Right lobe of liver (tissue), 6 donors: Measurements from ENCODE around the gene CDYL2. TPM values are rescaled to one million over a fixed set of nuclear protein-coding genes. Genes with fewer than 3 reads are reported as not detected.

Experiments used
- ATAC-seq, 4 donors: fragments of 200-7000 bp; cut with Tn5 transposase; one replicate each; pipeline ENCODE4 v1.9.1; 2020; ENCODE audit warnings: mild to moderate bottlenecking in 4 of 4, moderate library complexity in 4 of 4
- DNase-seq, 3 donors: peaks; one replicate each; pipeline ENCODE4 v3.0.0-alpha.2; 2020
- H3K27ac ChIP-seq, 3 donors: fragments of 200-600 bp; one replicate each; pipeline ENCODE4 v1.8.0; 2022
- H3K27me3 ChIP-seq, 2 donors: fragments of 200-600 bp; one replicate each; pipeline ENCODE4 v1.8.0; 2022
- H3K36me3 ChIP-seq, 4 donors: fragments of 200-600 bp; sonication (generic) in 1 of 4; one replicate each; pipeline versions ENCODE4 v1.5.1 to v1.8.0; 2017 to 2022; ENCODE audit warnings: control low read depth in 1 of 4
- H3K4me1 ChIP-seq, 4 donors: fragments of 200-600 bp; sonication (generic) in 1 of 4; one replicate each; pipeline versions ENCODE4 v1.5.1 to v1.8.0; 2017 to 2022; ENCODE audit warnings: control low read depth in 1 of 4
- H3K4me3 ChIP-seq, 3 donors: fragments of 200-600 bp; one replicate each; pipeline ENCODE4 v1.8.0; 2022
- H3K9me3 ChIP-seq, 4 donors: fragments of 200-600 bp; sonication (generic) in 1 of 4; one replicate each; pipeline versions ENCODE4 v1.5.1 to v1.8.0; 2017 to 2022; ENCODE audit warnings: control low read depth in 1 of 4
- POLR2A ChIP-seq: fragments of 450-650 bp; IDR thresholded peaks from one replicate; pipeline ENCODE4 v1.6.1; 2017; ENCODE audit warnings: antibody characterized with exemption, mild to moderate bottlenecking
- WGBS: methylation state at CpG from one replicate; pipeline ENCODE4 v1.1.6; 2018; ENCODE audit warnings: low coverage, low lambda C conversion rate; ENCODE audit not compliant: insufficient coverage; ENCODE audit errors: missing lambda C conversion rate; 5-methylcytosine and 5-hydroxymethylcytosine counted together
- intact Hi-C, 2 donors: fragments of 100-400 bp; cut with DNase I; formaldehyde crosslinking; loops; one replicate each; pipeline versions ENCODE4 v1.11.2 to v1.14.1; 2022
- total RNA-seq, 6 experiments: library from RNA; depleted of rRNA in 2 of 6; stranded (reverse); fragments of >200 nt in 2 of 6; fragmentation: NEBNext Ultra II Directional in 3 of 6; extraction: Animal tissue kit (Norgen Biotek cat#: 25700) in 3 of 6; gene quantifications; one replicate each; pipeline versions ENCODE4 v1.1.0 to v1.2.4, GENCODE V29; 2016 to 2023
- TF ChIP-seq, protein P1 (sequence below), 4 donors: fragments of 200-600 bp in 3 of 4; fragments of 450-650 bp in 1 of 4; IDR thresholded peaks; one replicate each; pipeline versions ENCODE4 v1.5.1 to v1.8.0; 2016 to 2022; ENCODE audit warnings: antibody characterized with exemption in 4 of 4, mild to moderate bottlenecking in 2 of 4
- donor health status: DM: no; HTN: yes; CAD: no.
- donor health status: DM: no; HTN: no; CAD: no.
- donor health status: DM: no; HTN: no; CAD: no.
- donor health status: DM: no; HTN: yes; CAD: no.
- donor health status: DM: no; HTN: yes; CAD: no.

The CDYL2 gene
- total RNA-seq, 6 experiments from 2014 or later = 2.2 to 12.7 (median 6.3) TPM

GRCh38 chr16:80723091-80723490, 81.3 kb downstream of the CDYL2 start:
- Histone ChIP-seq H3K27me3 (no peaks in the 10 kb centered on the region), H3K27ac (no peak overlapping the region), H3K9me3 (no peaks in the 10 kb centered on the region), H3K4me3 (no peak overlapping the region), H3K36me3 (no peaks in the 10 kb centered on the region), H3K4me1 (peaks cover 0 to 6% (median 0%) of the 10 kb centered on the region in 4 donors)
- peak in 2 of 4 donors; percentile 17 to 46 for ATAC-seq
- intact Hi-C loops = no loop called here
- DNase-seq = no peak
- TF ChIP-seq, protein P1, sequence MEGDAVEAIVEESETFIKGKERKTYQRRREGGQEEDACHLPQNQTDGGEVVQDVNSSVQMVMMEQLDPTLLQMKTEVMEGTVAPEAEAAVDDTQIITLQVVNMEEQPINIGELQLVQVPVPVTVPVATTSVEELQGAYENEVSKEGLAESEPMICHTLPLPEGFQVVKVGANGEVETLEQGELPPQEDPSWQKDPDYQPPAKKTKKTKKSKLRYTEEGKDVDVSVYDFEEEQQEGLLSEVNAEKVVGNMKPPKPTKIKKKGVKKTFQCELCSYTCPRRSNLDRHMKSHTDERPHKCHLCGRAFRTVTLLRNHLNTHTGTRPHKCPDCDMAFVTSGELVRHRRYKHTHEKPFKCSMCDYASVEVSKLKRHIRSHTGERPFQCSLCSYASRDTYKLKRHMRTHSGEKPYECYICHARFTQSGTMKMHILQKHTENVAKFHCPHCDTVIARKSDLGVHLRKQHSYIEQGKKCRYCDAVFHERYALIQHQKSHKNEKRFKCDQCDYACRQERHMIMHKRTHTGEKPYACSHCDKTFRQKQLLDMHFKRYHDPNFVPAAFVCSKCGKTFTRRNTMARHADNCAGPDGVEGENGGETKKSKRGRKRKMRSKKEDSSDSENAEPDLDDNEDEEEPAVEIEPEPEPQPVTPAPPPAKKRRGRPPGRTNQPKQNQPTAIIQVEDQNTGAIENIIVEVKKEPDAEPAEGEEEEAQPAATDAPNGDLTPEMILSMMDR (IDR thresholded peaks at IDR 0.05) = no peak
- no peak for TF ChIP-seq POLR2A
- 77% methylated on average over 2 of the region's 4 CpGs for WGBS

DNA sequence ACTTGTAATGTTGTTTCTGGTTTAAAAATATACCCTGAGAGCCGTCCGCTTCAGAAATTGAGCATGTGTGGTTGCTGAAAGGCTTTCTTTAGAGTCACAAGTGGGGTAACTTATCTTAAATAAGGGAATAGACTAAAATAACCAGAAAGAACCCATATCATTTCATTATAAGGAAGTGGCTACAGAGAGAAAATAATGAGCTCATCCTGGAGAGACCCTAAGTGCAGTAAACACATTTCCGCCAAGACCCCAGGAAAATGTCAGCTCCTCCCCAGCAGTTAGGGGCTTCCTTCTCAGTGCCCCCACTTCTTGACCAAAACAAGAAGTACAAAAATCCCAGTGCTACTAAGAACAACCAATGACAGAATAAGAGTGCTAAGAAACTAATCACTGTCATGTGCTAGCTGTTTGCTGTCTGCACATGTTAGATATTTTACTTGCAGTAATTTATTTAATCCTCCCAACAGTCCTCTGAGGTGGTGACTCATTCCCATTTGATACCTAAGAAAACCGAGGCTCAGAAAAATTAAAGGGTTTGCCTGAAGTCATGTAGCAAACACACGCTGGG, 83.5 kb downstream of the CDYL2 start:
- Histone ChIP-seq H3K4me3 (no peak overlapping the region), H3K4me1 (peaks cover 0 to 14% (median 5%) of the 10 kb centered on the region in 4 donors), H3K9me3 (no peaks in the 10 kb centered on the region), H3K36me3 (no peaks in the 10 kb centered on the region), H3K27me3 (no peaks in the 10 kb centered on the region), H3K27ac (no peak overlapping the region)
- WGBS = 71% methylated on average over 4 of the region's 5 CpGs
- TF ChIP-seq, protein P1 (IDR thresholded peaks at IDR 0.05) = no peak
- TF ChIP-seq POLR2A = no peak
- no peak for ATAC-seq
- DNase-seq = no peak
- intact Hi-C loops = no loop called here

DNA sequence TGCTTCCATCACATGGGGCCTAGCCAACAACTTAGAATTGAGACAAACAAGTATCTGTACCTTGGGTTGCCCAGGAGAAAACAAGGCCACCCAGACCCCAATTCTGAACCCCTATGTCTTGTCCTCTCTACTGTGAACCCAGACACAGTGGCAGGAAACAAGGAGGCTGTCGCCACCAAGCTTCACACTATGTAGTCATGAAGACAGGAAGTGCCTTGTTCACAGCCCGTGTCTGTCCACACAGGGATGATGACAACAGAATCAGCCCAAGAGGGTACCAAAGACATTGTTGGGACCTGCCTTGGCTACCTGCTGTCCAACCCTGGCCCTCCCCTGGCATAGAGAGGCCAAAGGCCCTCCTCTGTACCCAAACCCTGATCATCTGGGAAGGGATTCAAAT, 84.8 kb downstream of the CDYL2 start:
- Histone ChIP-seq H3K4me1 (peaks cover 0 to 14% (median 5%) of the 10 kb centered on the region in 4 donors), H3K27me3 (no peaks in the 10 kb centered on the region), H3K4me3 (no peak overlapping the region), H3K9me3 (no peaks in the 10 kb centered on the region), H3K36me3 (no peaks in the 10 kb centered on the region), H3K27ac (no peak overlapping the region)
- TF ChIP-seq POLR2A = no peak
- TF ChIP-seq, protein P1 (IDR thresholded peaks at IDR 0.05) = no peak
- ATAC-seq = no peak
- no CpG with 5 or more reads among the region's 2 CpGs for WGBS
- intact Hi-C loops = no loop called here
- DNase-seq = no peak

- Histone ChIP-seq H3K27ac (no peak overlapping the region), H3K36me3 (no peaks in the 10 kb centered on the region), H3K9me3 (no peaks in the 10 kb centered on the region), H3K4me1 (peaks cover 0 to 14% (median 5%) of the 10 kb centered on the region in 4 donors), H3K4me3 (no peak overlapping the region), H3K27me3 (no peaks in the 10 kb centered on the region)
- no peak for TF ChIP-seq POLR2A
- TF ChIP-seq, protein P1 (IDR thresholded peaks at IDR 0.05) = no peak
- ATAC-seq (peak; percentile 10 to 46 (median 38)), DNase-seq (peak in 1 of 3 donors; percentile 38)
- intact Hi-C loops = no loop called here
- 74% methylated on average over 6 of the region's 10 CpGs for WGBS
These were observed 85.7 kb downstream of the CDYL2 start for GRCh38 chr16:80718480-80719220.
